GM10248 (cell line): Measurements from ENCODE around the gene HKDC1.
"Not testable (repeated sequence)": the region's sequence is repeated elsewhere in the genome, so short reads cannot be mapped to it uniquely, and the experiment has no call there.

Experiments
- CTCF ChIA-PET: fragments of 300-600 bp; sonication (Branson Sonifier 250); formaldehyde crosslinking; extraction: SDS; loops from one replicate; lab custom pipeline; 2021; ENCODE audit warnings: antibody characterized with exemption; lab: Yijun Ruan, JAX
- POLR2A ChIA-PET: fragments of 350-650 bp; sonication (Branson Sonifier 250); formaldehyde crosslinking; extraction: SDS; loops from one replicate; lab custom pipeline; 2020; ENCODE audit warnings: antibody characterized with exemption; lab: Yijun Ruan, JAX
- DNase-seq: peaks from one replicate; pipeline ENCODE4 v3.0.0; 2012; ENCODE audit errors: extremely low spot score
- TF ChIP-seq, protein P1 (sequence below): IDR thresholded peaks from 2 replicates; pipeline ENCODE4 v1.5.1; 2012; ENCODE audit warnings: mild to moderate bottlenecking, low read depth; ENCODE audit errors: extremely low read depth, missing control alignments, control extremely low read depth

The HKDC1 gene

DNA sequence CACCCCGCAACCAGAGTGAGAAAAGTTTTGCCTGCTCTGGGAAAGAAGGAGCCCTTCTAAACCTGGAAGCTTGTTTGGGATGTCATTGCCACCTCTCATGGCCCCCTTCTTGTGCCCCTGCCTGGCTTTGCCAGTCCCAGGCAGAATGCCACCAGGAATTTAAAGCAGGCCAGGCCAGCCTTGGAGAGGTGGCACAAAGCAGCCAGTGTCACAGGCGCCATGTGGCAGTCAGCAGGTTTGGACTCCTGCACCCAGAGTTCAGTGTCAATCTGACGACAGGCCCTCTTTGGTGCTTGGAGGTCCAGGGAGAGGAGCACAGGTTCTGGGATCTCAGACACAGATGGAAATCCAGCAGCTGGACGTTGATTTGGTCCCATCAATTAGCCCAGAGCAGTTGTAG is 70.9 kb downstream of the HKDC1 start:
- TF ChIP-seq, protein P1, sequence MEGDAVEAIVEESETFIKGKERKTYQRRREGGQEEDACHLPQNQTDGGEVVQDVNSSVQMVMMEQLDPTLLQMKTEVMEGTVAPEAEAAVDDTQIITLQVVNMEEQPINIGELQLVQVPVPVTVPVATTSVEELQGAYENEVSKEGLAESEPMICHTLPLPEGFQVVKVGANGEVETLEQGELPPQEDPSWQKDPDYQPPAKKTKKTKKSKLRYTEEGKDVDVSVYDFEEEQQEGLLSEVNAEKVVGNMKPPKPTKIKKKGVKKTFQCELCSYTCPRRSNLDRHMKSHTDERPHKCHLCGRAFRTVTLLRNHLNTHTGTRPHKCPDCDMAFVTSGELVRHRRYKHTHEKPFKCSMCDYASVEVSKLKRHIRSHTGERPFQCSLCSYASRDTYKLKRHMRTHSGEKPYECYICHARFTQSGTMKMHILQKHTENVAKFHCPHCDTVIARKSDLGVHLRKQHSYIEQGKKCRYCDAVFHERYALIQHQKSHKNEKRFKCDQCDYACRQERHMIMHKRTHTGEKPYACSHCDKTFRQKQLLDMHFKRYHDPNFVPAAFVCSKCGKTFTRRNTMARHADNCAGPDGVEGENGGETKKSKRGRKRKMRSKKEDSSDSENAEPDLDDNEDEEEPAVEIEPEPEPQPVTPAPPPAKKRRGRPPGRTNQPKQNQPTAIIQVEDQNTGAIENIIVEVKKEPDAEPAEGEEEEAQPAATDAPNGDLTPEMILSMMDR = no peak
- CTCF ChIA-PET = interaction anchor here (1.3 to 2.0 kb wide), 4 partner anchors 10 to 30 kb away, joined by 3 to 5 read pairs (median 4); partner anchors contain the start of gene HK1
- POLR2A ChIA-PET = no interaction called here
- DNase-seq = no peak

DNA sequence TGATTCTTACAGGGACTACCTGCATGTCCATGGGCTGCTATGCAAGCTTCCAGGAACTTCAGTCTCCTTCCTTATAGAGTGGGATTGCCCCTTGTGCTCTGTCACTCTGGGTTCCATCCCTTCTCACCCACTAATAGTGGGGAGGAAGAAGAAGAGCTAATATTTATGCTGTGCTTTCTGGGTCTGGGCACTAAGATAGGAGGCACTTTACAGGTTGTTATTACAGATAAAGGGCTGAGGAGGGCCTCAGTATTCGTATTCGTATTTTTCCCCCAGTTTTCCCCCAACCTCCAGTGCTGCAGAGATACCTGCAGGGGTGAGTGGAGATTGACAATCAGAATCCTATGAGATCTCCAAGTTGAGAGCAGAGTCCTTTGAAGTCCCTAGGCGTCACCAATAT is 72.3 kb downstream of the HKDC1 start:
- ChIA-PET CTCF (interaction anchor here (1.7 to 2.0 kb wide), 2 partner anchors 11 to 14 kb away, joined by 5 read pairs; partner anchors contain the start of gene HK1), POLR2A (no interaction called here)
- TF ChIP-seq, protein P1 = no peak
- no peak for DNase-seq

DNA sequence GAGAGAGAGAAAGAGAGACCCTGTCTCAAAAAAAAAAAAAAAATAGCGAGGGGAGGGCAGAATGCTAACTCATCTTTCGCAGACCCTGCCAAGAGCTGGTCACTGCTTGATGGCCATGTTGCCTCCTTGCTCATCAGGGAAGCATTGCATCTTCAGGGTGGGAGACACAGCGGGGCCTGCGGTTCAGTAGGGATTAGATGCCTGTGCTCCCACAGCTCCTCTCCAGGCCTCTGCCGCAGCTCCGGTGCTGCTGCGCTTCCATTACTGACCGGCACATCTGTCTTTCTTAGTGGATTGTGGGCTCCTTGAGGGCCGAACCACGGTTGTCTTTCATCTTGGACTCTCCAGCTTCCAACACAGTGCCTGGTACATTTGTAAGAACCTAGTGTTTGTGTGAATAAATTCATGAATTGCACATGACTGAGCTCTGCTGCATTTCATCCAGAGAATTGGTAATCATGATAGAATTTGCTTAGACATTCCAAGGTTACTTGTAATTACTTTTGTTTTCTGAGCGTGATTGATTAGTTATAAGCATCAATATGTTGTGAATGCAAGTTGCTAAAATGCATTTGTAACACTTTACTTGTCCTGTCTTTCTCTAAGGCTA is 75.0 kb downstream of the HKDC1 start:
- no peak for DNase-seq
- TF ChIP-seq, protein P1 = no peak
- ChIA-PET POLR2A (no interaction called here), CTCF (interaction anchor here (0.8 kb wide), 1 partner anchor 20 kb away, joined by 3 read pairs; no protein-coding TSS in a partner anchor)

DNA sequence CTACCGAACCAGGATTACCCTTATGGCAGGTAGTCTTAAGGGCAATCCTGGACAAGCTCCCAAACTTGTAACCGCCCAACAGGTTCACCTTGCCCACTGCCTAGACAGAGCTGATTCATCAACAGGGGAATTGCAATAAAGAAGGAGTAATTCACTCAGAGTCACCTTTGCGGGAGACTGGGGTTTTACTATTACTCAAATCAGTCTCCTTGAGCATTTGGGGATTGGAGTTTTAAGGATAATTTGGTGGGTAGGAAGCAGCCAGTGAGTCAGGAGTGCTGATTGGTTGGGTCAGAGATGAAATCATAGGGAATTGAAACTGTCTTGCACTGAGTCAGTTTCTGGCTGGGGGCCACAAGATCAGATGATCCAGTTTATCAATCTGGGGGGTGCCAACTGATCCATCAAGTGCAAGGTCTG is 83.5 kb downstream of the HKDC1 start:
- POLR2A ChIA-PET = no interaction called here
- no peak for DNase-seq
- TF ChIP-seq, protein P1 = no peak
- CTCF ChIA-PET = no interaction called here

DNA sequence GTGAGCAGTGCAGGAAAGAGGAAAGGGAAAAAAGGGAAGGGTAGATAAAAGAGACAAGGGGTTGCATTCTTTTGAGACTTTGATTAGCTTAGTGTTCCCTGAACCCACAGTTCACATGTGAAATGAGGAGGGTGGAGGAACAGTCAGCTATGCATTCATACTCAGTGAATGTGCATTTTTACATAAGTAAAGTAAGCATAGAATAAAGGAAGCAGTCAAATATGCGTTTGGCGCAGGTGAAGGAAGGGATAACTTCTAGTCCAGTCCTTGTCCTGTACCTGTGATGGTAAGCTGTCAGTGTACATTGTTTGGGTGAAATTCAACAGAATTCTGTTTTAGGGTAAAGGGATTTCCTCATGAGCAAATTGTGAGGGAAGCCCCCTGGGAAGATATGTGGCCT is 86.3 kb downstream of the HKDC1 start:
- ChIA-PET CTCF (interaction anchor here (1.7 to 2.1 kb wide), 2 partner anchors 11 to 19 kb away, joined by 7 read pairs; no protein-coding TSS in a partner anchor), POLR2A (no interaction called here)
- TF ChIP-seq, protein P1 = no peak
- DNase-seq = no peak

DNA sequence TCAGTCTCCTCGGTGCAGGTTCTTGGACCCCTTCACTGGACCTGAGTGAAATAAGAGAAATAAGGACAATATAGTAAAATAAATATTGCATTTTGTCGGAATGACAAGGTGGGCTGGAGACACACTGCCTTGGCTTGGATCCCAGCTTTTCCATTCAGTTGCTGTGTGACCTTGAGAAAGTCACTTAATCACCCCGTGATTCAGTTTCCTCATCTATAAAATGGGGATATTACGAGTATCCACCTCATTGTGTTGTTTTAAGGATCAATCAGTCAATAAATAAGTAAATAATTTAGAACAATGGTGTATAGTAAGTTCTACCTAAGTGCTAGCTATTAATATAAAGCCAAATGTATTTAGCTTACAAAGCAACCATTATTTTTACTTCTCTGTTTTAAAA is 87.3 kb downstream of the HKDC1 start:
- TF ChIP-seq, protein P1 = no peak
- CTCF ChIA-PET = interaction anchor here (1.7 to 2.1 kb wide), 2 partner anchors 10 to 17 kb away, joined by 7 read pairs; no protein-coding TSS in a partner anchor
- POLR2A ChIA-PET = no interaction called here
- DNase-seq = no peak

DNA sequence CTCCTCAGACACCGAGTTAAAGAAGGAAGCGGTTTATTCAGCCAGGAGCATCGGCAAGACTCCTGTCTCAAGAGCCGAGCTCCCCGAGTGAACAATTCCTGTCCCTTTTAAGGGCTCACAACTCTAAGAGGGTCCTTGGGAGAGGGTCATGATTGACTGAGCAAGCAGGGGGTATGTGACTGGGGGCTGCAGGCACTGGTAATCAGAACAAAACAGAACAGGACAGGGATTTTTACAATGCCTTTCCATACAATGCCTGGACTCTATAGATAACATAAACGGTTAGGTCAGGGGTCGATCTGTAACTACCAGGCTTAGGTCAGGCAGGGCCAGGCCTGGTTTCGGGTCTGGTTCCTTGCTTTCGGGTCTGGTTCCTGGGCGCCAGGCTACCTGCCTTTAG is 88.2 kb downstream of the HKDC1 start:
- POLR2A ChIA-PET = interaction anchor here (0.6 kb wide), 1 partner anchor 320 kb away, joined by 8 read pairs; no protein-coding TSS in a partner anchor
- DNase-seq, CTCF ChIA-PET: not testable (repeated sequence)
